PFSK-1 (cell line): ENCODE data around the gene TMEM255A.

ENCODE experiments used
- POLR2AphosphoS5 ChIP-seq: IDR thresholded peaks from 2 replicates; pipeline ENCODE4 v1.6.1; 2012; ENCODE audit warnings: low read depth, mild to moderate bottlenecking, control low read depth, low read length, moderate library complexity
- REST ChIP-seq, 2 experiments: IDR thresholded peaks; 2 replicates each; pipeline versions ENCODE4 v1.6.1 to v1.8.0; 2011 to 2012; ENCODE audit warnings: low read depth in 2 of 2, low read length in 2 of 2, control low read depth in 1 of 2, inconsistent platforms in 1 of 2, mild to moderate bottlenecking in 1 of 2, moderate library complexity in 1 of 2; ENCODE audit not compliant: insufficient read depth in 1 of 2

- TF ChIP-seq REST (IDR thresholded peaks at IDR 0.05; ENCODE audit: insufficient read depth in 1 of 2, low read depth in 2 of 2, low read length in 2 of 2) (no peak), POLR2AphosphoS5 (no peak)
Measured at GRCh38 chrX:120297923-120298322, 13.3 kb downstream of the TMEM255A start.
